H1 (cell line): ENCODE results near the gene EPB41L1. TPM values are rescaled to one million over a fixed set of nuclear protein-coding genes. Genes with fewer than 3 reads are reported as not detected.

Experiments used
- CTCF ChIA-PET: fragments of 300-600 bp; sonication (Branson Sonifier 250); formaldehyde crosslinking; loops from one replicate; lab custom pipeline; 2021; ENCODE audit not compliant: partially characterized antibody; lab: Charles Lee
- POLR2A ChIA-PET: fragments of 300-600 bp; sonication (Branson Sonifier 250); formaldehyde crosslinking; loops from one replicate; lab custom pipeline; 2021; ENCODE audit warnings: inconsistent platforms; ENCODE audit not compliant: partially characterized antibody; lab: Charles Lee
- DNase-seq, 2 experiments: peaks; one replicate each; pipeline versions ENCODE4 v3.0.0 to v3.0.0-alpha.2; 2010 to 2022; ENCODE audit warnings: low spot score in 2 of 2, low read depth in 1 of 2, mixed read lengths in 1 of 2
- FAIRE-seq: peaks from 2 replicates; lab custom pipeline; 2011; peaks lifted over from hg19 to GRCh38; lab: Jason Lieb, UNC
- H2AFZ ChIP-seq: 2 replicates; pipeline ENCODE4 v1.8.1; 2012; ENCODE audit warnings: low read length, inconsistent platforms
- H2AK5ac ChIP-seq: 2 replicates; pipeline ENCODE4 v1.6.1; 2013; ENCODE audit warnings: low read depth, low read length
- H2BK120ac ChIP-seq: replicated peaks from 2 replicates; pipeline ENCODE3; 2013; ENCODE audit warnings: low read depth, low read length, inconsistent platforms
- H2BK12ac ChIP-seq: 2 replicates; pipeline ENCODE4 v1.6.1; 2013; ENCODE audit warnings: low read depth, low read length
- H2BK15ac ChIP-seq: 2 replicates; pipeline ENCODE4 v1.6.1; 2013; ENCODE audit warnings: low read length
- H2BK20ac ChIP-seq: 2 replicates; pipeline ENCODE4 v1.6.1; 2013; ENCODE audit warnings: low read length
- H2BK5ac ChIP-seq: 2 replicates; pipeline ENCODE4 v1.6.1; 2013; ENCODE audit warnings: low read depth, low read length
- H3K14ac ChIP-seq: 2 replicates; pipeline ENCODE4 v1.6.1; 2013; ENCODE audit warnings: inconsistent platforms; ENCODE audit not compliant: insufficient read length
- H3K18ac ChIP-seq: 2 replicates; pipeline ENCODE4 v1.6.1; 2013; ENCODE audit warnings: low read length; ENCODE audit errors: extremely low read depth
- H3K23ac ChIP-seq: 2 replicates; pipeline ENCODE4 v1.6.1; 2013; ENCODE audit warnings: inconsistent platforms; ENCODE audit not compliant: insufficient read length
- H3K23me2 ChIP-seq: 2 replicates; pipeline ENCODE4 v1.6.1; 2013; ENCODE audit warnings: low read depth, low read length
- H3K27ac ChIP-seq: 2 replicates; pipeline ENCODE4 v1.6.1; 2011; ENCODE audit warnings: low read depth, low read length, inconsistent platforms
- H3K27me3 ChIP-seq, 4 experiments: replicated peaks in 1 of 4; 1 replicate in 1 of 4; 2 replicates in 3 of 4; pipeline versions ENCODE4 v1.6.1 to v1.8.1; 2011 to 2013; ENCODE audit warnings: low read length in 3 of 4, mild to moderate bottlenecking in 3 of 4, inconsistent platforms in 2 of 4, mixed read lengths in 2 of 4, moderate library complexity in 1 of 4; ENCODE audit not compliant: control insufficient read depth in 3 of 4, insufficient read depth in 3 of 4; ENCODE audit errors: extremely low read depth in 1 of 4
- H3K36me3 ChIP-seq, 4 experiments: 2 replicates each; pipeline versions ENCODE4 v1.6.1 to v1.8.1; 2011 to 2013; ENCODE audit warnings: mild to moderate bottlenecking in 4 of 4, low read length in 3 of 4, moderate library complexity in 2 of 4, control low read depth in 1 of 4, inconsistent platforms in 1 of 4; ENCODE audit not compliant: insufficient read depth in 4 of 4, control insufficient read depth in 2 of 4
- H3K4ac ChIP-seq: replicated peaks from 2 replicates; pipeline ENCODE3; 2013; ENCODE audit warnings: low read length, low read depth, mixed read lengths, inconsistent platforms; ENCODE audit not compliant: insufficient read length
- H3K4me1 ChIP-seq, 4 experiments: replicated peaks in 1 of 4; 1 replicate in 1 of 4; 2 replicates in 3 of 4; pipeline versions ENCODE4 v1.6.1 to v1.8.1; 2011 to 2013; ENCODE audit warnings: low read length in 3 of 4, inconsistent platforms in 2 of 4, mixed read lengths in 1 of 4; ENCODE audit not compliant: insufficient read depth in 4 of 4, control insufficient read depth in 3 of 4
- H3K4me2 ChIP-seq, 2 experiments: 2 replicates each; pipeline versions ENCODE4 v1.6.1 to v1.8.1; 2011 to 2013; ENCODE audit warnings: low read depth in 2 of 2, low read length in 2 of 2, control low read depth in 1 of 2, inconsistent platforms in 1 of 2, mild to moderate bottlenecking in 1 of 2; ENCODE audit not compliant: insufficient read depth in 1 of 2
- H3K4me3 ChIP-seq, 4 experiments: fragments of 200-600, 300-600 bp in 1 of 4; sonication (generic), shearing (Covaris generic), sonication (Bioruptor Twin) in 1 of 4; 2 replicates each; pipeline versions ENCODE4 v1.5.1 to v1.8.1; 2011 to 2016; ENCODE audit warnings: low read length in 4 of 4, low read depth in 3 of 4, control low read depth in 2 of 4, inconsistent platforms in 2 of 4, mild to moderate bottlenecking in 2 of 4, mixed read lengths in 1 of 4, moderate library complexity in 1 of 4; ENCODE audit not compliant: insufficient read depth in 2 of 4; ENCODE audit errors: extremely low read depth in 1 of 4
- H3K56ac ChIP-seq: replicated peaks from 2 replicates; pipeline ENCODE3; 2013; ENCODE audit warnings: low read depth, mild to moderate bottlenecking, mixed read lengths, low read length, inconsistent platforms; ENCODE audit not compliant: insufficient read length
- H3K79me1 ChIP-seq: 2 replicates; pipeline ENCODE4 v1.6.1; 2013; ENCODE audit warnings: low read depth, low read length, control low read depth
- H3K79me2 ChIP-seq, 2 experiments: 2 replicates each; pipeline versions ENCODE4 v1.6.1 to v1.8.1; 2012 to 2013; ENCODE audit warnings: low read length in 2 of 2, mild to moderate bottlenecking in 2 of 2, inconsistent platforms in 1 of 2; ENCODE audit not compliant: insufficient read depth in 2 of 2, control insufficient read depth in 1 of 2
- H3K9ac ChIP-seq, 4 experiments: replicated peaks in 1 of 4; 1 replicate in 1 of 4; 2 replicates in 3 of 4; pipeline versions ENCODE4 v1.6.1 to v1.8.1; 2011 to 2013; ENCODE audit warnings: low read depth in 3 of 4, low read length in 3 of 4, control low read depth in 2 of 4, mild to moderate bottlenecking in 2 of 4, moderate library complexity in 2 of 4, inconsistent platforms in 1 of 4; ENCODE audit errors: extremely low read depth in 1 of 4
- H3K9me3 ChIP-seq, 2 experiments: 2 replicates each; pipeline versions ENCODE4 v1.6.1 to v1.8.1; 2012 to 2013; ENCODE audit warnings: mild to moderate bottlenecking in 2 of 2, moderate library complexity in 2 of 2, control low read depth in 1 of 2, inconsistent platforms in 1 of 2, low read depth in 1 of 2, low read length in 1 of 2, mixed read lengths in 1 of 2; ENCODE audit not compliant: insufficient read depth in 2 of 2
- H4K20me1 ChIP-seq, 2 experiments: replicated peaks in 1 of 2; 2 replicates each; pipeline versions ENCODE3 to v1.8.1; 2011 to 2013; ENCODE audit warnings: inconsistent platforms in 2 of 2, low read length in 2 of 2, mild to moderate bottlenecking in 1 of 2; ENCODE audit not compliant: insufficient read depth in 2 of 2, control insufficient read depth in 1 of 2
- H4K5ac ChIP-seq: 2 replicates; pipeline ENCODE4 v1.6.1; 2013; ENCODE audit warnings: low read length, low read depth, mixed read lengths, inconsistent platforms; ENCODE audit not compliant: insufficient read length
- H4K8ac ChIP-seq: 2 replicates; pipeline ENCODE4 v1.8.0; 2013; ENCODE audit warnings: mild to moderate bottlenecking, moderate library complexity, low read length, inconsistent platforms; ENCODE audit not compliant: insufficient read depth; ENCODE audit errors: extremely low read depth
- H4K91ac ChIP-seq: replicated peaks from 2 replicates; pipeline ENCODE3; 2013; ENCODE audit warnings: low read length, mixed read lengths, inconsistent platforms; ENCODE audit not compliant: insufficient read length
- BCL11A ChIP-seq, 2 experiments: IDR thresholded peaks; one replicate each; pipeline ENCODE4 v1.6.1; 2011; ENCODE audit warnings: low read depth in 2 of 2, low read length in 2 of 2, mild to moderate bottlenecking in 2 of 2
- CBX8 ChIP-seq: fragments of 300-800, 300-1000 bp; sonication (generic); IDR thresholded peaks from 2 replicates; pipeline ENCODE4 v1.7.1; 2016; ENCODE audit warnings: low read depth, low read length, borderline replicate concordance
- CTCF ChIP-seq, 3 experiments: IDR thresholded peaks; 1 replicate in 2 of 3; 2 replicates in 1 of 3; pipeline versions ENCODE4 v1.5.1 to v1.6.1; 2011; ENCODE audit warnings: low read length in 3 of 3, mild to moderate bottlenecking in 3 of 3, inconsistent platforms in 2 of 3, low read depth in 1 of 3, moderate library complexity in 1 of 3; ENCODE audit not compliant: insufficient read depth in 1 of 3; ENCODE audit errors: control extremely low read depth in 1 of 3
- FOSL1 ChIP-seq: IDR thresholded peaks from 2 replicates; pipeline ENCODE4 v1.6.1; 2011; ENCODE audit warnings: mild to moderate bottlenecking, low read depth, low read length, moderate library complexity; ENCODE audit not compliant: insufficient read depth
- HDAC6 ChIP-seq: IDR thresholded peaks from one replicate; pipeline ENCODE4 v1.7.1; 2012; ENCODE audit warnings: low read depth, mild to moderate bottlenecking, inconsistent platforms, low read length, moderate library complexity
- JUND ChIP-seq: IDR thresholded peaks from 2 replicates; pipeline ENCODE4 v1.6.1; 2011; ENCODE audit warnings: mild to moderate bottlenecking, improper control_type of control experiment, low read length
- POLR2A ChIP-seq, 2 experiments: IDR thresholded peaks; 1 replicate in 1 of 2; 2 replicates in 1 of 2; pipeline ENCODE4 v1.6.1; 2011; ENCODE audit warnings: low read depth in 2 of 2, low read length in 2 of 2, mild to moderate bottlenecking in 2 of 2; ENCODE audit errors: control extremely low read depth in 1 of 2
- RXRA ChIP-seq: IDR thresholded peaks from 2 replicates; pipeline ENCODE4 v1.6.1; 2011; ENCODE audit warnings: low read depth, mild to moderate bottlenecking, low read length, moderate library complexity; ENCODE audit not compliant: insufficient read depth
- SIRT6 ChIP-seq: IDR thresholded peaks from one replicate; pipeline ENCODE4 v1.7.1; 2012; ENCODE audit warnings: low read length, inconsistent platforms
- SP1 ChIP-seq: IDR thresholded peaks from 2 replicates; pipeline ENCODE4 v1.6.1; 2011; ENCODE audit warnings: low read depth, low read length
- SP2 ChIP-seq: IDR thresholded peaks from 2 replicates; pipeline ENCODE4 v1.6.1; 2012; ENCODE audit warnings: mild to moderate bottlenecking, low read length, inconsistent platforms
- SP4 ChIP-seq: IDR thresholded peaks from 2 replicates; pipeline ENCODE4 v1.6.1; 2012; ENCODE audit warnings: low read length, inconsistent platforms
- YY1 ChIP-seq: IDR thresholded peaks from 2 replicates; pipeline ENCODE4 v1.6.1; 2011; ENCODE audit warnings: low read depth, mild to moderate bottlenecking, low read length
- WGBS, 2 experiments: shearing (Covaris generic) in 1 of 2; methylation state at CpG; one replicate each; pipeline versions ENCODE4 v1.1.6 to v1.1.7; 2013 to 2015; ENCODE audit warnings: low lambda C conversion rate in 2 of 2, mixed read lengths in 2 of 2, inconsistent platforms in 1 of 2, low coverage in 1 of 2, missing lambda C conversion rate in 1 of 2; ENCODE audit not compliant: insufficient replicate concordance in 2 of 2, insufficient coverage in 1 of 2, insufficient read length in 1 of 2; ENCODE audit errors: extremely low coverage in 1 of 2, missing lambda C conversion rate in 1 of 2; 5-methylcytosine and 5-hydroxymethylcytosine counted together
- polyA plus RNA-seq, 7 experiments: library from polyadenylated mRNA; depleted of rRNA in 3 of 7; stranded (reverse) in 5 of 7; unstranded in 2 of 7; fragments of >200 nt in 5 of 7; fragments of 200-250 nt in 2 of 7; gene quantifications; 1 replicate in 5 of 7; 2 replicates in 1 of 7; 4 replicates in 1 of 7; pipeline versions ENCODE4 v1.2.1 to v1.2.3, GENCODE V29; 2011 to 2013; ENCODE audit warnings: missing spikeins in 2 of 7, mixed read lengths in 2 of 7
- total RNA-seq: library from RNA; stranded (reverse); fragmentation: NEBNext Ultra II Directional; extraction: Animal tissue kit (Norgen Biotek cat#: 25700); gene quantifications from 2 replicates; pipeline ENCODE4 v1.2.1, GENCODE V29; 2021

The EPB41L1 gene
- total and polyA plus RNA-seq, 2 of the 8 experiments (the other 6 are each of a cell fraction or from before 2014, with no cell fraction given) = 14.8 to 36.0 TPM

DNA sequence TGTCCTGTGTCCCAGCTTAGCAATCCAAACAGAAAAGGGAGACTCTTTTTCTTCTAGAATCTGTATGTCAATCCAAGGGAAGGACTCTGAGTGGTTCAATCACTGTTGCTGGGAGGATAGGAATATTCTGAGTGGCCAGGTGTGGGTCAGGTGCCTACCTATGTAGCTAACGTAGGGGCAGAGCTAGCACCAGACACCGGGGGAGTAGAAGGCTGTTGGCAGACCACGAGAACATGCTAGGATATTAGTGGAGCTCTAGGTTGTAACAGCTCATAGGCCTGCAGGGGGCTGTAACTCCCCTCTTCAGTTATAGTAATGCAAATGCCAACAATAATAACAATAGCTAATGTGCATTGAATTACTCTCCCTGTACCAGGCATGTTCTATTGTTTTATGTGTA lies 39.8 kb upstream of the EPB41L1 start:
- no peak overlapping the region for H3K23ac ChIP-seq
- H3K27me3 ChIP-seq = peaks cover 0 to 3% (median 0%) of the 10 kb centered on the region in 4 experiments; a peak in 2 of 7 replicates
- no peak for FAIRE-seq
- no peak overlapping the region for H4K8ac ChIP-seq
- no peak overlapping the region for H3K9ac ChIP-seq
- H4K5ac ChIP-seq = no peak overlapping the region
- no peaks in the 10 kb centered on the region for H3K9me3 ChIP-seq
- no peak overlapping the region for H4K91ac ChIP-seq
- no peak overlapping the region for H2BK5ac ChIP-seq
- H3K23me2 ChIP-seq = no peaks in the 10 kb centered on the region; the same call in 1 of the 2 replicates
- POLR2A ChIA-PET = interaction anchor here (0.7 to 1.0 kb wide), 2 partner anchors 26 to 70 kb away, joined by 3 read pairs; no protein-coding TSS in a partner anchor
- no peaks in the 10 kb centered on the region for H3K79me2 ChIP-seq
- DNase-seq = no peak
- no peaks in the 10 kb centered on the region for H4K20me1 ChIP-seq
- no peak overlapping the region for H3K18ac ChIP-seq
- peaks cover 0 to 14% (median 4%) of the 10 kb centered on the region in 4 experiments; a peak in 3 of 7 replicates for H3K4me1 ChIP-seq
- H2BK15ac ChIP-seq = no peak overlapping the region
- no peak overlapping the region for H2BK120ac ChIP-seq
- H2BK12ac ChIP-seq = no peak overlapping the region
- no peak overlapping the region for H2AFZ ChIP-seq
- H3K4ac ChIP-seq = no peak overlapping the region
- CTCF ChIA-PET = interaction anchor here (0.6 to 2.4 kb wide), 14 partner anchors 12 to 160 kb away, joined by 3 to 15 read pairs (median 3); partner anchors contain the start of gene SCAND1
- no peak overlapping the region for H3K14ac ChIP-seq
- H3K4me2 ChIP-seq = no peak overlapping the region
- H2BK20ac ChIP-seq = no peak overlapping the region
- no peak overlapping the region for H2AK5ac ChIP-seq
- no peak overlapping the region for H3K4me3 ChIP-seq
- no peak overlapping the region for H3K27ac ChIP-seq
- no peaks in the 10 kb centered on the region; the same call in 1 of the 2 replicates for H3K79me1 ChIP-seq
- no peak overlapping the region for H3K56ac ChIP-seq
- WGBS, 2 experiments = 73% methylated on average over 3 of the region's 3 CpGs; no CpG with 5 or more reads in 1 of the 2 experiments
- H3K36me3 ChIP-seq = no peaks in the 10 kb centered on the region
- TF ChIP-seq FOSL1 (no peak), CTCF (IDR thresholded peaks at IDR 0.05; ENCODE audit: control extremely low read depth in 1 of 3, insufficient read depth in 1 of 3, low read depth in 1 of 3, low read length in 3 of 3) (no peak), SP2 (no peak), BCL11A (IDR thresholded peaks at IDR 0.05; ENCODE audit: low read depth in 2 of 2, low read length in 2 of 2) (no peak), YY1 (no peak), RXRA (no peak), JUND (no peak), HDAC6 (no peak), CBX8 (no peak), SP1 (no peak), SIRT6 (no peak), POLR2A (IDR thresholded peaks at IDR 0.05; ENCODE audit: control extremely low read depth in 1 of 2, low read depth in 2 of 2, low read length in 2 of 2) (no peak), SP4 (no peak)
